ENCODE data around the gene SCOC. TPM values are rescaled to one million over a fixed set of nuclear protein-coding genes. Genes with fewer than 3 reads are reported as not detected.

Gene SCOC
- total RNA-seq, 4 donors from 2014 or later, result 43.7 to 93.0 (median 68.2) TPM

GRCh38 chr4:140342620-140343019, 30.8 kb upstream of the SCOC start:
- Histone ChIP-seq H3K4me3 (no peak overlapping the region), H3K36me3 (no peaks in the 10 kb centered on the region), H3K27me3 (no peaks in the 10 kb centered on the region), H3K4me1 (peaks cover 0 to 6% (median 0%) of the 10 kb centered on the region in 3 donors), H3K9me3 (no peaks in the 10 kb centered on the region), H3K27ac (no peak overlapping the region)
- no peak for TF ChIP-seq EP300 (IDR thresholded peaks at IDR 0.05)
- no peak for TF ChIP-seq POLR2AphosphoS5 (IDR thresholded peaks at IDR 0.05)
- TF ChIP-seq POLR2A (IDR thresholded peaks at IDR 0.05), result no peak
- TF ChIP-seq CTCF (IDR thresholded peaks at IDR 0.05), result no peak
- 88% methylated on average over 1 of the region's 1 CpG for WGBS, 2 donors (ENCODE audit: low coverage in 1 of 2)
- ATAC-seq, result no peak

- Histone ChIP-seq H3K27me3 (no peaks in the 10 kb centered on the region), H3K36me3 (no peaks in the 10 kb centered on the region), H3K9me3 (no peaks in the 10 kb centered on the region), H3K27ac (no peak overlapping the region), H3K4me1 (peaks cover 0 to 6% (median 0%) of the 10 kb centered on the region in 3 donors), H3K4me3 (no peak overlapping the region)
- no peak for ATAC-seq
- WGBS, 2 donors (ENCODE audit: low coverage in 1 of 2), result 19 to 32% methylated on average over 5 of the region's 5 CpGs
- TF ChIP-seq POLR2AphosphoS5 (IDR thresholded peaks at IDR 0.05) (no peak), CTCF (IDR thresholded peaks at IDR 0.05) (no peak), EP300 (IDR thresholded peaks at IDR 0.05) (no peak), POLR2A (IDR thresholded peaks at IDR 0.05) (no peak)
Measured at GRCh38 chr4:140343303-140343702, 30.1 kb upstream of the SCOC start.

GRCh38 chr4:140344101-140344500, 29.3 kb upstream of the SCOC start:
- TF ChIP-seq POLR2A (IDR thresholded peaks at IDR 0.05) (no peak), CTCF (IDR thresholded peaks at IDR 0.05) (no peak), POLR2AphosphoS5 (IDR thresholded peaks at IDR 0.05) (no peak), EP300 (IDR thresholded peaks at IDR 0.05) (no peak)
- Histone ChIP-seq H3K4me3 (no peak overlapping the region), H3K36me3 (no peaks in the 10 kb centered on the region), H3K4me1 (peaks cover 0 to 6% (median 0%) of the 10 kb centered on the region in 3 donors), H3K27me3 (no peaks in the 10 kb centered on the region), H3K9me3 (no peaks in the 10 kb centered on the region), H3K27ac (no peak overlapping the region)
- WGBS, 2 donors (ENCODE audit: low coverage in 1 of 2), result 61 to 65% methylated on average over 3 of the region's 3 CpGs
- no peak for ATAC-seq

GRCh38 chr4:140344621-140345020, 28.8 kb upstream of the SCOC start:
- no peak for ATAC-seq
- no peaks in the 10 kb centered on the region for H3K9me3 ChIP-seq
- no peak overlapping the region for H3K4me3 ChIP-seq
- no peaks in the 10 kb centered on the region for H3K36me3 ChIP-seq
- H3K27me3 ChIP-seq, result no peaks in the 10 kb centered on the region
- TF ChIP-seq POLR2A (IDR thresholded peaks at IDR 0.05), result no peak
- WGBS, 2 donors (ENCODE audit: low coverage in 1 of 2), result 67 to 73% methylated on average over 7 to 8 of the region's 9 CpGs
- H3K27ac ChIP-seq, result no peak overlapping the region
- peaks cover 0 to 6% (median 0%) of the 10 kb centered on the region in 3 donors for H3K4me1 ChIP-seq

- 92 to 95% methylated on average over 4 to 7 of the region's 9 CpGs for WGBS, 2 donors (ENCODE audit: low coverage in 1 of 2)
- TF ChIP-seq CTCF (IDR thresholded peaks at IDR 0.05) (no peak), POLR2AphosphoS5 (IDR thresholded peaks at IDR 0.05) (no peak), POLR2A (IDR thresholded peaks at IDR 0.05) (no peak), EP300 (IDR thresholded peaks at IDR 0.05) (no peak)
- peaks cover 0 to 6% (median 0%) of the 10 kb centered on the region in 3 donors for H3K4me1 ChIP-seq
- H3K27ac ChIP-seq, result no peak overlapping the region
- H3K4me3 ChIP-seq, result no peak overlapping the region
- H3K36me3 ChIP-seq, result no peaks in the 10 kb centered on the region
- H3K27me3 ChIP-seq, result no peaks in the 10 kb centered on the region
- H3K9me3 ChIP-seq, result no peaks in the 10 kb centered on the region
- ATAC-seq, result no peak
Measured at GRCh38 chr4:140346136-140346535, 27.3 kb upstream of the SCOC start.
